Left ventricle myocardium superior (tissue), 1 donor: ENCODE measurements around the gene MDP1. TPM values are rescaled to one million over a fixed set of nuclear protein-coding genes. Genes with fewer than 3 reads are reported as not detected.
"Not testable (repeated sequence)": the region's sequence is repeated elsewhere in the genome, so short reads cannot be mapped to it uniquely, and the experiment has no call there.

Source experiments
- ATAC-seq: fragments of 200-7000 bp; cut with Tn5 transposase; one replicate; pipeline ENCODE4 v1.9.1; 2020; ENCODE audit warnings: mild to moderate bottlenecking, moderate library complexity
- DNase-seq: peaks from one replicate; pipeline ENCODE4 v3.0.0-alpha.2; 2020
- intact Hi-C: fragments of 100-400 bp; cut with micrococcal nuclease; formaldehyde crosslinking; loops from one replicate; pipeline ENCODE4 v1.11.0; 2022
- total RNA-seq: library from RNA; stranded (reverse); fragmentation: NEBNext Ultra II Directional; extraction: Animal tissue kit (Norgen Biotek cat#: 25700); gene quantifications from one replicate; pipeline ENCODE4 v1.2.1, GENCODE V29; 2021
- donor health status: DM: no; HTN: yes; CAD: no; lungs with severe emphysema.

MDP1 gene
- total RNA-seq, 1 donor from 2014 or later, result 15.4 TPM

GRCh38 chr14:24252289-24253124 lies 36.6 kb upstream of the MDP1 start:
- intact Hi-C loops, result no loop called here
- ATAC-seq (no peak), DNase-seq (no peak)

- intact Hi-C loops, result no loop called here
- ATAC-seq (no peak), DNase-seq (no peak)
Observed at GRCh38 chr14:24251880-24252288, 36.0 kb upstream of the MDP1 start.

GRCh38 chr14:24250354-24250753 lies 34.5 kb upstream of the MDP1 start:
- DNase-seq (no peak), ATAC-seq (no peak)
- intact Hi-C loops, result no loop called here

GRCh38 chr14:24249230-24250021 lies 33.6 kb upstream of the MDP1 start:
- DNase-seq (no peak), ATAC-seq (no peak)
- intact Hi-C loops, result loop anchor here (5.0 kb wide), 1 partner anchor 43 kb away; no protein-coding TSS in a partner anchor

GRCh38 chr14:24247422-24247821 lies 31.6 kb upstream of the MDP1 start:
- intact Hi-C loops, result loop anchor here (5.0 kb wide), 1 partner anchor 45 kb away; no protein-coding TSS in a partner anchor
- ATAC-seq, result no peak
- no peak for DNase-seq

- intact Hi-C loops, result loop anchor here (5.0 kb wide), 1 partner anchor 46 kb away; no protein-coding TSS in a partner anchor
- no peak for DNase-seq
- ATAC-seq, result no peak
Observed at GRCh38 chr14:24246765-24247212, 30.9 kb upstream of the MDP1 start.

GRCh38 chr14:24245350-24245749 lies 29.5 kb upstream of the MDP1 start:
- DNase-seq, ATAC-seq: not testable (repeated sequence)
- intact Hi-C loops, result loop anchor here (5.0 kb wide), 1 partner anchor 47 kb away; no protein-coding TSS in a partner anchor

- no peak for ATAC-seq
- intact Hi-C loops, result no loop called here
- DNase-seq, result no peak
Observed at GRCh38 chr14:24243336-24243836, 27.5 kb upstream of the MDP1 start.

GRCh38 chr14:24241829-24242443 lies 26.1 kb upstream of the MDP1 start:
- intact Hi-C loops, result no loop called here
- peak; percentile 93 for ATAC-seq

GRCh38 chr14:24240110-24240918 lies 24.4 kb upstream of the MDP1 start:
- intact Hi-C loops, result no loop called here
- ATAC-seq (no peak), DNase-seq (no peak)

More at GRCh38 chr14:24241829-24242443, 26.1 kb upstream of the MDP1 start:
- peak; percentile 94 for DNase-seq

GRCh38 chr14:24238527-24239037 lies 22.7 kb upstream of the MDP1 start:
- DNase-seq, result no peak
- intact Hi-C loops, result no loop called here
- no peak for ATAC-seq

GRCh38 chr14:24238123-24238522 lies 22.3 kb upstream of the MDP1 start:
- intact Hi-C loops, result no loop called here
- ATAC-seq, result no peak
- no peak for DNase-seq

- ATAC-seq (no peak), DNase-seq (no peak)
- intact Hi-C loops, result no loop called here
Observed at GRCh38 chr14:24237463-24237955, 21.6 kb upstream of the MDP1 start.

- ATAC-seq, result no peak
- intact Hi-C loops, result no loop called here
- DNase-seq, result no peak
Observed at GRCh38 chr14:24236689-24237462, 21.0 kb upstream of the MDP1 start.

- intact Hi-C loops, result no loop called here
- no peak for DNase-seq
- no peak for ATAC-seq
Observed at GRCh38 chr14:24235804-24236688, 20.2 kb upstream of the MDP1 start.
